ENCODE measurements around the gene SLC15A3.

SLC15A3 gene

GRCh38 chr11:60889869-60890311, 62.1 kb downstream of the SLC15A3 start:
- DNase-seq (ENCODE audit: low read depth) = no peak

- DNase-seq (ENCODE audit: low read depth) = no peak
These were observed 64.4 kb downstream of the SLC15A3 start for GRCh38 chr11:60887556-60887955.
